K562 (cell line): ENCODE data around the gene GPR152. TPM values are rescaled to one million over a fixed set of nuclear protein-coding genes. Genes with fewer than 3 reads are reported as not detected.

Experiments
- CHD1 ChIP-seq: fragments of 200-600 bp; sonication (generic); IDR thresholded peaks from one replicate; pipeline ENCODE4 v1.6.1; 2012; ENCODE audit warnings: mild to moderate bottlenecking, moderate library complexity, low read length, inconsistent platforms
- ESRRB ChIP-seq: fragments of 250-450 bp; sonication (Bioruptor Pico); IDR thresholded peaks from 2 replicates; pipeline ENCODE4 v1.5.0; 2020; ENCODE audit warnings: mild to moderate bottlenecking, moderate library complexity, borderline replicate concordance
- GTF3C2 ChIP-seq: IDR thresholded peaks from 3 replicates; pipeline ENCODE4 v1.6.1; 2011; ENCODE audit warnings: borderline replicate concordance, mild to moderate bottlenecking, moderate library complexity; ENCODE audit not compliant: insufficient read length; ENCODE audit errors: extremely low read depth
- NCOA4 ChIP-seq: fragments of 450-650 bp; IDR thresholded peaks from 2 replicates; pipeline ENCODE4 v1.6.1; 2018; ENCODE audit warnings: mild to moderate bottlenecking; ENCODE audit not compliant: partially characterized antibody
- PML ChIP-seq: IDR thresholded peaks from 2 replicates; pipeline ENCODE4 v1.6.1; 2012; ENCODE audit warnings: low read length, inconsistent platforms
- SMARCA4 ChIP-seq: fragments of 450-650 bp; IDR thresholded peaks from 2 replicates; pipeline ENCODE4 v1.6.1; 2016
- SNRNP70 ChIP-seq: fragments of 200-400 bp; formaldehyde crosslinking; optimal IDR thresholded peaks from 2 replicates; pipeline ENCODE3; 2017; ENCODE audit warnings: low read depth, low read length
- ZNF140 ChIP-seq: fragments of 250-450 bp; sonication (Bioruptor Pico); IDR thresholded peaks from 2 replicates; pipeline ENCODE4 v1.8.0; 2021; ENCODE audit warnings: moderate library complexity, mild to moderate bottlenecking, inconsistent platforms
- ZNF75A ChIP-seq: fragments of 450-650 bp; formaldehyde crosslinking; IDR thresholded peaks from 2 replicates; pipeline ENCODE4 v1.4.0; 2020; ENCODE audit warnings: mild to moderate bottlenecking
- polyA plus RNA-seq, 8 experiments: library from polyadenylated mRNA; depleted of rRNA in 4 of 8; stranded (reverse) in 5 of 8; unstranded in 3 of 8; fragments of >200 nt; fragmentation: Nextera tagmentation in 2 of 8; fragmentation: Illumina TruSeq in 1 of 8; extraction: Ambion mirVana in 2 of 8; extraction: Trizol in 1 of 8; gene quantifications; 2 replicates each; pipeline versions ENCODE4 v1.2.1 to v1.2.3, GENCODE V29; 2011 to 2014; ENCODE audit warnings: inconsistent platforms in 1 of 8, missing spikeins in 1 of 8
- total RNA-seq, 7 experiments: library from RNA; depleted of rRNA in 6 of 7; stranded (reverse); fragments of >200 nt in 6 of 7; fragmentation: Illumina TruSeq in 2 of 7; extraction: Trizol in 2 of 7; gene quantifications; 2 replicates each; pipeline versions ENCODE4 v1.2.1 to v1.2.3, GENCODE V29; 2011 to 2021; ENCODE audit warnings: low replicate concordance in 1 of 7
- TF ChIP-seq, protein P1 (sequence below): IDR thresholded peaks from 2 replicates; pipeline ENCODE4 v1.6.1; 2016; ENCODE audit warnings: missing genetic modification characterization, missing compliant biosample characterization
- TF ChIP-seq, protein P2 (sequence below), 2 experiments: IDR thresholded peaks; 2 replicates each; pipeline ENCODE4 v1.6.1; 2012; ENCODE audit warnings: improper control_type of control experiment in 2 of 2, low read depth in 2 of 2, low read length in 2 of 2, borderline replicate concordance in 1 of 2
- TF ChIP-seq, protein P3 (sequence below): fragments of 250-450 bp; sonication (Bioruptor Pico); IDR thresholded peaks from 2 replicates; pipeline ENCODE4 v1.9.0; 2021; ENCODE audit warnings: mild to moderate bottlenecking, inconsistent platforms
- TF ChIP-seq, protein P4 (sequence below): fragments of 450-650 bp; IDR thresholded peaks from 2 replicates; pipeline ENCODE4 v1.6.1; 2018; ENCODE audit not compliant: partially characterized antibody

GPR152 gene
- total and polyA plus RNA-seq, 9 of the 15 experiments (the other 6 are each of a cell fraction or from before 2014, with no cell fraction given), result not detected

DNA sequence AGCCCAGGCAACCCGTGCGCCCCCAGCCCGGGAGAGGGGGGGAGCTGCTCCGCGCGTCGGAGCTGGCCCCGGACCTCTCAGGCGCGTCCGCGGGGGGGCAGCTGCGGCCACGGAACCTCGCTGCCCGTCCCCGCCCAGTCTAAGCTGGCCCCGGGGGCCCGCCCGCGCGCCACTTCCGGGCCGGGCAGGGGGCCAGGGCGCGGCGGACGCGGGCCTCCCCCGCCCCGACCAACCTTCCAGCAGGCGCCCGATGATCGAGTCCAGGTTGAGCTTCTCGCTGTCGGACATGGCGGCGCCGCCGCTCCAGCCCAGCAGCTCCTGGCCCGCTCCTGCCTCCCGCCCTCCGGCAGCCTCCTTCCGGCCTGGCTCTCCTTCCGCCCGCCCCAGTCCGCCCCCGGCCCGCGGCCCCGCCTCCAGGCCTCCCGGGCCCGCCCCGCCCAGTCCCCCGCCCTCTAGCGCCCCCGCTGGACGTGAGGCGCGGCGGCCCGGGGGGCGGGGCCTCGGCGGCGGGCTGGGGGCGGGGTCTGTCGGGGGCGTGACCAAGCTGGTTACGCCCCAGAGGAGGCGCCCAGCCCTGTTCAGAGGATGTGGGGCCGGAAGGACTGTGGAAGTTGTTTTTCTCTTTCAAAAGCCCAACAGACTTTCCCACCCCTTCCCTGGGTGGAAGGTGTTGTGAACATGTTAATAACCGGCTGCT lies 50.9 kb downstream of the GPR152 start, which contains the start of gene PPP1CA (continued):
- TF ChIP-seq, protein P1, sequence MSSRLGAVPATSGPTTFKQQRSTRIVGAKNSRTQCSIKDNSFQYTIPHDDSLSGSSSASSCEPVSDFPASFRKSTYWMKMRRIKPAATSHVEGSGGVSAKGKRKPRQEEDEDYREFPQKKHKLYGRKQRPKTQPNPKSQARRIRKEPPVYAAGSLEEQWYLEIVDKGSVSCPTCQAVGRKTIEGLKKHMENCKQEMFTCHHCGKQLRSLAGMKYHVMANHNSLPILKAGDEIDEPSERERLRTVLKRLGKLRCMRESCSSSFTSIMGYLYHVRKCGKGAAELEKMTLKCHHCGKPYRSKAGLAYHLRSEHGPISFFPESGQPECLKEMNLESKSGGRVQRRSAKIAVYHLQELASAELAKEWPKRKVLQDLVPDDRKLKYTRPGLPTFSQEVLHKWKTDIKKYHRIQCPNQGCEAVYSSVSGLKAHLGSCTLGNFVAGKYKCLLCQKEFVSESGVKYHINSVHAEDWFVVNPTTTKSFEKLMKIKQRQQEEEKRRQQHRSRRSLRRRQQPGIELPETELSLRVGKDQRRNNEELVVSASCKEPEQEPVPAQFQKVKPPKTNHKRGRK (tag), result no peak
- no peak for TF ChIP-seq GTF3C2
- no peak for TF ChIP-seq SMARCA4
- TF ChIP-seq PML, result peak; percentile 63
- TF ChIP-seq ZNF75A, result no peak
- TF ChIP-seq NCOA4, result no peak
- no peak for TF ChIP-seq CHD1
- no peak for TF ChIP-seq ZNF140 (CRISPR knock-in tag)
- TF ChIP-seq, protein P2, sequence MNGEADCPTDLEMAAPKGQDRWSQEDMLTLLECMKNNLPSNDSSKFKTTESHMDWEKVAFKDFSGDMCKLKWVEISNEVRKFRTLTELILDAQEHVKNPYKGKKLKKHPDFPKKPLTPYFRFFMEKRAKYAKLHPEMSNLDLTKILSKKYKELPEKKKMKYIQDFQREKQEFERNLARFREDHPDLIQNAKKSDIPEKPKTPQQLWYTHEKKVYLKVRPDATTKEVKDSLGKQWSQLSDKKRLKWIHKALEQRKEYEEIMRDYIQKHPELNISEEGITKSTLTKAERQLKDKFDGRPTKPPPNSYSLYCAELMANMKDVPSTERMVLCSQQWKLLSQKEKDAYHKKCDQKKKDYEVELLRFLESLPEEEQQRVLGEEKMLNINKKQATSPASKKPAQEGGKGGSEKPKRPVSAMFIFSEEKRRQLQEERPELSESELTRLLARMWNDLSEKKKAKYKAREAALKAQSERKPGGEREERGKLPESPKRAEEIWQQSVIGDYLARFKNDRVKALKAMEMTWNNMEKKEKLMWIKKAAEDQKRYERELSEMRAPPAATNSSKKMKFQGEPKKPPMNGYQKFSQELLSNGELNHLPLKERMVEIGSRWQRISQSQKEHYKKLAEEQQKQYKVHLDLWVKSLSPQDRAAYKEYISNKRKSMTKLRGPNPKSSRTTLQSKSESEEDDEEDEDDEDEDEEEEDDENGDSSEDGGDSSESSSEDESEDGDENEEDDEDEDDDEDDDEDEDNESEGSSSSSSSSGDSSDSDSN (IDR thresholded peaks at IDR 0.05; ENCODE audit: borderline replicate concordance in 1 of 2, low read depth in 2 of 2, low read length in 2 of 2), result 0 out of 4 replicates have a peak, but pooled peaks of 1 of the 2 experiments have one; percentile 11
- TF ChIP-seq, protein P3, sequence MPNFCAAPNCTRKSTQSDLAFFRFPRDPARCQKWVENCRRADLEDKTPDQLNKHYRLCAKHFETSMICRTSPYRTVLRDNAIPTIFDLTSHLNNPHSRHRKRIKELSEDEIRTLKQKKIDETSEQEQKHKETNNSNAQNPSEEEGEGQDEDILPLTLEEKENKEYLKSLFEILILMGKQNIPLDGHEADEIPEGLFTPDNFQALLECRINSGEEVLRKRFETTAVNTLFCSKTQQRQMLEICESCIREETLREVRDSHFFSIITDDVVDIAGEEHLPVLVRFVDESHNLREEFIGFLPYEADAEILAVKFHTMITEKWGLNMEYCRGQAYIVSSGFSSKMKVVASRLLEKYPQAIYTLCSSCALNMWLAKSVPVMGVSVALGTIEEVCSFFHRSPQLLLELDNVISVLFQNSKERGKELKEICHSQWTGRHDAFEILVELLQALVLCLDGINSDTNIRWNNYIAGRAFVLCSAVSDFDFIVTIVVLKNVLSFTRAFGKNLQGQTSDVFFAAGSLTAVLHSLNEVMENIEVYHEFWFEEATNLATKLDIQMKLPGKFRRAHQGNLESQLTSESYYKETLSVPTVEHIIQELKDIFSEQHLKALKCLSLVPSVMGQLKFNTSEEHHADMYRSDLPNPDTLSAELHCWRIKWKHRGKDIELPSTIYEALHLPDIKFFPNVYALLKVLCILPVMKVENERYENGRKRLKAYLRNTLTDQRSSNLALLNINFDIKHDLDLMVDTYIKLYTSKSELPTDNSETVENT (CRISPR knock-in tag), result peak; percentile 31; the same call in 1 of the 2 replicates
- no peak for TF ChIP-seq SNRNP70
- TF ChIP-seq ESRRB (CRISPR knock-in tag), result no peak
- TF ChIP-seq, protein P4, sequence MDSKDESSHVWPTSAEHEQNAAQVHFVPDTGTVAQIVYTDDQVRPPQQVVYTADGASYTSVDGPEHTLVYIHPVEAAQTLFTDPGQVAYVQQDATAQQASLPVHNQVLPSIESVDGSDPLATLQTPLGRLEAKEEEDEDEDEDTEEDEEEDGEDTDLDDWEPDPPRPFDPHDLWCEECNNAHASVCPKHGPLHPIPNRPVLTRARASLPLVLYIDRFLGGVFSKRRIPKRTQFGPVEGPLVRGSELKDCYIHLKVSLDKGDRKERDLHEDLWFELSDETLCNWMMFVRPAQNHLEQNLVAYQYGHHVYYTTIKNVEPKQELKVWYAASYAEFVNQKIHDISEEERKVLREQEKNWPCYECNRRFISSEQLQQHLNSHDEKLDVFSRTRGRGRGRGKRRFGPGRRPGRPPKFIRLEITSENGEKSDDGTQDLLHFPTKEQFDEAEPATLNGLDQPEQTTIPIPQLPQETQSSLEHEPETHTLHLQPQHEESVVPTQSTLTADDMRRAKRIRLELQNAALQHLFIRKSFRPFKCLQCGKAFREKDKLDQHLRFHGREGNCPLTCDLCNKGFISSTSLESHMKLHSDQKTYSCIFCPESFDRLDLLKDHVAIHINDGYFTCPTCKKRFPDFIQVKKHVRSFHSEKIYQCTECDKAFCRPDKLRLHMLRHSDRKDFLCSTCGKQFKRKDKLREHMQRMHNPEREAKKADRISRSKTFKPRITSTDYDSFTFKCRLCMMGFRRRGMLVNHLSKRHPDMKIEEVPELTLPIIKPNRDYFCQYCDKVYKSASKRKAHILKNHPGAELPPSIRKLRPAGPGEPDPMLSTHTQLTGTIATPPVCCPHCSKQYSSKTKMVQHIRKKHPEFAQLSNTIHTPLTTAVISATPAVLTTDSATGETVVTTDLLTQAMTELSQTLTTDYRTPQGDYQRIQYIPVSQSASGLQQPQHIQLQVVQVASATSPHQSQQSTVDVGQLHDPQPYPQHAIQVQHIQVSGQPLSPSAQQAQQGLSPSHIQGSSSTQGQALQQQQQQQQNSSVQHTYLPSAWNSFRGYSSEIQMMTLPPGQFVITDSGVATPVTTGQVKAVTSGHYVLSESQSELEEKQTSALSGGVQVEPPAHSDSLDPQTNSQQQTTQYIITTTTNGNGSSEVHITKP, result no peak
